Glutamatergic neuron (in vitro differentiated cells): Measurements from ENCODE around the gene SAMD5. TPM values are rescaled to one million over a fixed set of nuclear protein-coding genes. Genes with fewer than 3 reads are reported as not detected.

Experiments used
- DNase-seq: peaks from one replicate; pipeline ENCODE4 v3.0.0; 2022
- H3K27ac Mint-ChIP-seq: one replicate; pipeline ENCODE4 v1.8.0; 2020; ENCODE audit warnings: mild to moderate bottlenecking, mixed read lengths, inconsistent platforms; ENCODE audit not compliant: unreplicated experiment
- H3K27me3 Mint-ChIP-seq: one replicate; pipeline ENCODE4 v1.8.0; 2020; ENCODE audit warnings: mild to moderate bottlenecking, moderate library complexity, mixed read lengths, inconsistent platforms; ENCODE audit not compliant: unreplicated experiment
- H3K36me3 Mint-ChIP-seq: one replicate; pipeline ENCODE4 v1.8.0; 2020; ENCODE audit warnings: mild to moderate bottlenecking, mixed read lengths, inconsistent platforms; ENCODE audit not compliant: unreplicated experiment
- H3K4me1 Mint-ChIP-seq: one replicate; pipeline ENCODE4 v1.8.0; 2020; ENCODE audit warnings: mild to moderate bottlenecking, low read depth, mixed read lengths, inconsistent platforms; ENCODE audit not compliant: unreplicated experiment
- H3K4me3 Mint-ChIP-seq: one replicate; pipeline ENCODE4 v1.8.0; 2020; ENCODE audit warnings: mild to moderate bottlenecking, mixed read lengths, inconsistent platforms; ENCODE audit not compliant: unreplicated experiment
- H3K9me3 Mint-ChIP-seq: one replicate; pipeline ENCODE4 v1.8.0; 2020; ENCODE audit warnings: mild to moderate bottlenecking, moderate library complexity, mixed read lengths, inconsistent platforms; ENCODE audit not compliant: unreplicated experiment
- total RNA-seq: library from RNA; stranded (reverse); fragmentation: NEBNext Ultra II Directional; extraction: Animal tissue kit (Norgen Biotek cat#: 25700); gene quantifications from one replicate; pipeline ENCODE4 v1.2.1, GENCODE V29; 2021; ENCODE audit not compliant: unreplicated experiment
- TF ChIP-seq, protein P1 (sequence below): fragments of 200-600 bp; sonication (generic); IDR thresholded peaks from one replicate; pipeline ENCODE4 v1.5.0; 2021; ENCODE audit not compliant: partially characterized antibody, unreplicated experiment

Gene SAMD5
- total RNA-seq, 1 donor from 2014 or later = 1.6 TPM

DNA sequence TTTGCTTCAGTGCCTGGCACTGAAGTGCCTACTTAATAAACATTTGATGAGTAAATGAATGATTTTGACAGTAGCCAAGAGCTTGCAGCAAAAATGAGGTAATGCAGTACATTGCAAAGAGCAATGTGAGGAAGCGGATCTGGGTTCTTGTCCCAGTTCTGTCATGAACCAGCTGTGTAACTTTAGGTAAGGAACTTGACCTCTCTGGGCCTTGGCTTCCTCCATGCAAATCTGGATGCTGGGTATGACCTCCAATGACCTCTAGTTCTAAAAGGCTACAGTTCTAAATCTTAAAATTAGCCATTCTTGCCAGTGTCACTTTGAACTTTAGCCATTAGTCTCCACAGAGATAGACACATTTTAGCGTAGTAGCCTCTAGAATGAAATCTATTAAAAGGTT lies 3.6 kb upstream of the SAMD5 start:
- no peak for DNase-seq
- TF ChIP-seq, protein P1, sequence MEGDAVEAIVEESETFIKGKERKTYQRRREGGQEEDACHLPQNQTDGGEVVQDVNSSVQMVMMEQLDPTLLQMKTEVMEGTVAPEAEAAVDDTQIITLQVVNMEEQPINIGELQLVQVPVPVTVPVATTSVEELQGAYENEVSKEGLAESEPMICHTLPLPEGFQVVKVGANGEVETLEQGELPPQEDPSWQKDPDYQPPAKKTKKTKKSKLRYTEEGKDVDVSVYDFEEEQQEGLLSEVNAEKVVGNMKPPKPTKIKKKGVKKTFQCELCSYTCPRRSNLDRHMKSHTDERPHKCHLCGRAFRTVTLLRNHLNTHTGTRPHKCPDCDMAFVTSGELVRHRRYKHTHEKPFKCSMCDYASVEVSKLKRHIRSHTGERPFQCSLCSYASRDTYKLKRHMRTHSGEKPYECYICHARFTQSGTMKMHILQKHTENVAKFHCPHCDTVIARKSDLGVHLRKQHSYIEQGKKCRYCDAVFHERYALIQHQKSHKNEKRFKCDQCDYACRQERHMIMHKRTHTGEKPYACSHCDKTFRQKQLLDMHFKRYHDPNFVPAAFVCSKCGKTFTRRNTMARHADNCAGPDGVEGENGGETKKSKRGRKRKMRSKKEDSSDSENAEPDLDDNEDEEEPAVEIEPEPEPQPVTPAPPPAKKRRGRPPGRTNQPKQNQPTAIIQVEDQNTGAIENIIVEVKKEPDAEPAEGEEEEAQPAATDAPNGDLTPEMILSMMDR = no peak
- no peak overlapping the region for H3K27ac Mint-ChIP-seq
- H3K4me3 Mint-ChIP-seq = no peak overlapping the region
- no peaks in the 10 kb centered on the region for H3K36me3 Mint-ChIP-seq
- H3K4me1 Mint-ChIP-seq = peaks cover 5% of the 10 kb centered on the region
- H3K9me3 Mint-ChIP-seq = peaks cover 10% of the 10 kb centered on the region
- peaks cover 9% of the 10 kb centered on the region for H3K27me3 Mint-ChIP-seq

DNA sequence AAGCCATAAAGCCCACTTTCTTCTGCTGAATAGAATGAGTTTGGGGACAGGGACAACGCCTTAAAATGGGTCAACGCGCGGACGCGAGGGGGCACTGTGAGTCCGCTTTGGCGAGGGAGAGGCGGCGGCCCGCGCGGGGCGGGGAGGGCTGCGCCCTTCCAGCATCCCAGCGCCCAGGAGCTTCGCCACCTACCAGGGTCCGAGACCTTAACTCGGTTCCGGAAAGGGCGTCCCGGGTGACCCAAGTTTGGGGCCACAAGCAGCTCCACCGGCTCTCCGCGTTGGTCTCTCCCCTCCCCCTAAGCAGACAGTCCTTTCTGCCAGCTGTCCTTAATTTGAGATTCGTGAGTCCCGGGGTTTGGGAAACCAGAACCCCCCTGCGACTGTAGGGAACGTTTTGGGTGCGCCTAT lies 1.8 kb upstream of the SAMD5 start:
- peak; percentile 91 for DNase-seq
- peaks cover 5% of the 10 kb centered on the region for H3K4me1 Mint-ChIP-seq
- peaks cover 10% of the 10 kb centered on the region for H3K9me3 Mint-ChIP-seq
- H3K4me3 Mint-ChIP-seq = peak overlapping the region; percentile 88
- TF ChIP-seq, protein P1 = peak; percentile 73
- peaks cover 12% of the 10 kb centered on the region for H3K27me3 Mint-ChIP-seq
- H3K36me3 Mint-ChIP-seq = no peaks in the 10 kb centered on the region
- H3K27ac Mint-ChIP-seq = no peak overlapping the region

DNA sequence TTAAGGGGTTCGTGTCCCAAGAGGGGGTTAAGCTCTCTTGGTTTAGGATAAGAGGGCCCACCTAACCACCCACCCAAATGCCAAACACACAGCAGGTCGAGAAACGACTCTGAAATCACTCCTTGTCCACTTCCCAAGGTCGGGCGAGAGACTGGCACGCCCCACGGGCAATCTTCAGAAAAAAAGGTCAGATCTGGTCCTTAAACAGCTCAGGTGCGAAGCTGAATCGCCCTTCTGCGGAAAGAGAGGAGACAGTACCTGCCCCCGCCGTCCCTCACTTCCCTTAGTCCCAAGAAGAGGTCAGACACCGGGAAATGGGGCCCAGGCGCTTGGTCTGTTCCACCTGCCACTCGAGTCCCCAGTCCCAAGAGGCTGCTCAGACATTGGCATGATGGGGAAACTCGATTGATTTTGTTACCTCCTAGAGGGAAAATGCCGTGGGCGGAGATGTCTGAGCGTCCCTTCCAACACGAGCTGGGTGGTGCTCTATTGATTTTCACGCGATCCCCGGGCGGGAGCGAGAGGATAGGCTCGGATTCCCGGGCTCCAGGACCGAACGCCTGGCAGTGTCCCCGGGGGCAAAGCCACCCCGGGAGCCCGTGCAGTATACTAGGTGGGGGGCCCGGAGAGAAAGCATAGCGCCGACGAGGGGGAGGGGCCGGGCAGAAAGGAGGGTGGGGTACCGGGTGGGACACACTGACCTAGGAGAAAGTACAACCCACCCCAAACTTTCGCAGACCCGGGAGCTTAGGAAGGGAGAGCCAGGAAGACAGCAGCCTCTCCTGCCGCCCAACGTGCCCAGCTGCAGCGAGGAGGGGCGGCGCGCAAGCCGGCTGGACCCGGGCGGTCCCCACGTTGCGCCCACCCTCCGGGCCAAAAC lies 1.1 kb upstream of the SAMD5 start:
- Mint-ChIP-seq H3K4me3 (peak overlapping the region; percentile 88), H3K4me1 (peaks cover 5% of the 10 kb centered on the region), H3K36me3 (no peaks in the 10 kb centered on the region), H3K27me3 (peaks cover 12% of the 10 kb centered on the region), H3K27ac (no peak overlapping the region), H3K9me3 (peaks cover 10% of the 10 kb centered on the region)
- DNase-seq = peak; percentile 54
- TF ChIP-seq, protein P1 = no peak

DNA sequence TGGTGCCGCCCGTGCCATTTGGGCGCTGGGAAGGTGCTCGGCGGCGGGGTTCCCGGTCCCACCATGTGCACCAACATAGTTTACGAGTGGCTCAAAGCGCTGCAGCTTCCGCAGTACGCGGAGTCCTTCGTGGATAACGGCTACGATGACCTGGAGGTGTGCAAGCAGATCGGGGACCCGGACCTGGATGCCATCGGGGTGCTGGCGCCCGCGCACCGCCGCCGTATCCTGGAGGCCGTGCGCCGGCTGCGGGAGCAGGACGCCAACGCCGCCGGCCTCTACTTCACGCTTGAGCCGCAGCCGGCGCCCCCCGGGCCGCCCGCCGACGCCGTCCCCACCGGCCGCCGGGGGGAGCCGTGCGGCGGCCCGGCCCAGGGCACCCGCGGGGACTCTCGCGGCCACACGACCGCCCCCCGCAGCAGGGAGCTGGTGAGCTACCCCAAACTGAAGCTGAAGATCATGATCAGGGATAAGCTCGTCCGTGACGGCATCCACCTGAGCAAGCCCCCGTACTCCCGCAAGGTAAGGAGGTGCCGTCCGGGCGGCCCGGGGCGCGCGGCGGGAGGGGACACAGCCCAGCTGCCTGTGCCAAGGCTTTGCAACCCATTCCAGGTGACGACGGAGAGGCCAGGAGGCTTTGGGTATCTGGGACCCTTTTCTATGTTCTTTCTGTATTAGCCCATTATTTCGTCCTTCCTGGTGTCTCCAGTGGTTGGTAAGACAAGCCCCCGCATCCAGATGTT lies 547 bp downstream of the SAMD5 start:
- H3K4me3 Mint-ChIP-seq = peak overlapping the region; percentile 91
- TF ChIP-seq, protein P1 = no peak
- peaks cover 10% of the 10 kb centered on the region for H3K9me3 Mint-ChIP-seq
- H3K4me1 Mint-ChIP-seq = peaks cover 5% of the 10 kb centered on the region
- DNase-seq = peak; percentile 52
- H3K27ac Mint-ChIP-seq = no peak overlapping the region
- H3K27me3 Mint-ChIP-seq = peaks cover 12% of the 10 kb centered on the region
- no peaks in the 10 kb centered on the region for H3K36me3 Mint-ChIP-seq
